CD4-positive, CD25-positive, alpha-beta regulatory T cell (primary cell): Measurements from ENCODE around the gene PTPRG. TPM values are rescaled to one million over a fixed set of nuclear protein-coding genes. Genes with fewer than 3 reads are reported as not detected.

ENCODE experiments used
- ATAC-seq, 2 donors: fragments of 150-1000 bp; cut with Tn5 transposase; one replicate each; pipeline ENCODE4 v1.10.0; 2021; ENCODE audit warnings: low read depth in 2 of 2, moderate number of reproducible peaks in 2 of 2, moderate library complexity in 1 of 2
- DNase-seq, 3 donors: peaks; one replicate each; pipeline versions ENCODE4 v3.0.0 to v3.0.0-alpha.2; 2012 to 2022; ENCODE audit warnings: mixed read lengths in 1 of 3
- H3K27ac ChIP-seq: one replicate; pipeline ENCODE4 v1.7.0; 2013; ENCODE audit warnings: mild to moderate bottlenecking, low read length; ENCODE audit not compliant: insufficient read depth, poor library complexity, severe bottlenecking
- H3K27me3 ChIP-seq: one replicate; pipeline ENCODE4 v1.7.0; 2013; ENCODE audit warnings: low read length; ENCODE audit not compliant: control insufficient read depth, insufficient read depth
- H3K36me3 ChIP-seq: one replicate; pipeline ENCODE4 v1.7.0; 2013; ENCODE audit warnings: mild to moderate bottlenecking, low read length, moderate library complexity; ENCODE audit not compliant: control insufficient read depth, insufficient read depth
- H3K4me1 ChIP-seq: 2 replicates; pipeline ENCODE4 v1.7.0; 2013; ENCODE audit warnings: mild to moderate bottlenecking, low read length; ENCODE audit not compliant: insufficient read depth, control insufficient read depth, poor library complexity, severe bottlenecking
- H3K4me3 ChIP-seq: one replicate; pipeline ENCODE4 v1.7.0; 2013; ENCODE audit warnings: low read depth, mild to moderate bottlenecking, low read length, moderate library complexity
- H3K9me3 ChIP-seq, 2 experiments: 1 replicate in 1 of 2; 2 replicates in 1 of 2; pipeline ENCODE4 v1.7.0; 2013; ENCODE audit warnings: low read length in 2 of 2, mild to moderate bottlenecking in 1 of 2, moderate library complexity in 1 of 2; ENCODE audit not compliant: control insufficient read depth in 2 of 2
- H3K27ac Mint-ChIP-seq, 3 donors: one replicate each; pipeline ENCODE4 v1.8.0; 2020 to 2022; ENCODE audit warnings: mild to moderate bottlenecking in 3 of 3, mixed read lengths in 3 of 3, moderate library complexity in 2 of 3
- H3K27me3 Mint-ChIP-seq: one replicate; pipeline ENCODE4 v1.8.0; 2022; ENCODE audit warnings: mild to moderate bottlenecking, mixed read lengths
- H3K36me3 Mint-ChIP-seq: one replicate; pipeline ENCODE4 v1.8.0; 2020; ENCODE audit warnings: mixed read lengths
- H3K4me1 Mint-ChIP-seq, 4 donors: one replicate each; pipeline ENCODE4 v1.8.0; 2020 to 2022; ENCODE audit warnings: mixed read lengths in 4 of 4, mild to moderate bottlenecking in 1 of 4
- H3K4me3 Mint-ChIP-seq, 4 donors: one replicate each; pipeline ENCODE4 v1.8.0; 2020 to 2022; ENCODE audit warnings: mild to moderate bottlenecking in 4 of 4, mixed read lengths in 4 of 4, moderate library complexity in 3 of 4
- H3K9me3 Mint-ChIP-seq, 7 donors: one replicate each; pipeline ENCODE4 v1.8.0; 2020 to 2022; ENCODE audit warnings: mixed read lengths in 7 of 7, mild to moderate bottlenecking in 3 of 7, moderate library complexity in 2 of 7
- polyA plus RNA-seq, 4 donors: library from polyadenylated mRNA; unstranded; fragments of 300-500 nt; fragmentation: Illumina TruSeq; gene quantifications; one replicate each; pipeline ENCODE4 v1.2.3, GENCODE V29; 2021
- total RNA-seq: library from RNA; stranded (reverse); gene quantifications from one replicate; pipeline ENCODE4 v1.2.3, GENCODE V29; 2022

The PTPRG gene
- total and polyA plus RNA-seq, 5 donors from 2014 or later, result not detected

DNA sequence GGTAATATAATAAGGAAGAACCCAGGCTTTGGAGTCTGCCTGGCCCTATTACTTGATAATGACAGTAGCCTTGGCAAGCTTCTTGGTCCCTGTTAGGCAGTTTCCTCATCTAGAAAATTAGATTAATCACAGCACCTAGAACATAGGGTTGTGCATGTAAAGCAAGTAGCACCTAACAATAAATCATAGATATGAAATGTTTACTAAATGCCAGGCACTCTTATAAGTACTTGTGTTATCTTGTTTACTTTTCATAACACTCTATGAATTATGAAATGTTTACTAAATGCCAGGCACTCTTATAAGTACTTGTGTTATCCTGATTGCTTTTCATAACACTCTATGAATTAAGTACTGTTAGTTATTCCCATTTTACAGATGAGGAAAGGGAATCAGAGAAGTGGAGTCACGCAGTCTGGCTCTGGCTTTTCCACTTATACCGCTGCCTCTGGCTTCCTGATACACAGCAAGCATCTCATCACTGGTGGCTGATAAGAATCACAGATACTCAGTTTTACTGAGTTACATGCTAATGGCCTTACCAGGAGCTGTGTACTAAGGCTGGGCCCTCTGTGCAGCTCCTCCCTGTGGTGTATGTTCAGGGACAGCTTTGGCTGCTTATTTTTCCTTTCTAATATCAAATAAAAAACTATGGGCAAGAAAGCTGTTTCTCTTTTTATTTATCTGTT, 688.6 kb downstream of the PTPRG start:
- Mint-ChIP-seq H3K27ac (no peak overlapping the region), H3K4me3 (no peak overlapping the region), H3K27me3 (peaks cover 11% of the 10 kb centered on the region), H3K9me3 (peaks cover 0 to 3% (median 0%) of the 10 kb centered on the region in 7 donors), H3K4me1 (no peaks in the 10 kb centered on the region), H3K36me3 (no peaks in the 10 kb centered on the region)
- Histone ChIP-seq H3K27ac (no peak overlapping the region), H3K36me3 (no peaks in the 10 kb centered on the region), H3K4me1 (no peaks in the 10 kb centered on the region), H3K27me3 (no peaks in the 10 kb centered on the region), H3K9me3 (no peaks in the 10 kb centered on the region), H3K4me3 (no peak overlapping the region)
- ATAC-seq, result no peak
- no peak for DNase-seq

GRCh38 chr3:62252438-62253157, 691.2 kb downstream of the PTPRG start:
- no peak overlapping the region for H3K27ac ChIP-seq

DNA sequence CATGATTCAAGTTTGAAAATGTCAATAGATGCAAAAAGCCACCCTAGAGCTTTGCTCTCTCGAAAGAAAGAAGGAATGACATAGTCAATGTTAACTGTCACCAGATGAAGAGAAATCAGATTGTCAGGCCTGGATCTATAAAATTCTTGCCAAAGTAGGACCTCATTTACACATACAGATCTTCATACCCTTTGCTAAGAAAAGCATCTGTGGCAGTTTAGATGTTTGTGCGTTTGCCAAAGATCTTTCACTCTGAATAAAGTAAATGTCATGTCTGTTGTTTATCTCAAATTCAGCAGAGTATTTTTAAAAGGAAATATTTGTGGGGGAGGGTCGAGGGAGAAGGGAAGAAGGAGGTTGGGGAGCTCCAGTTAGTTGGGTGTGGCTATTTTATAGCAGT, 692.6 kb downstream of the PTPRG start:
- no peak overlapping the region for H3K4me3 Mint-ChIP-seq
- H3K27ac Mint-ChIP-seq, result no peak overlapping the region
- Histone ChIP-seq H3K4me3 (no peak overlapping the region), H3K9me3 (no peaks in the 10 kb centered on the region), H3K27ac (no peak overlapping the region), H3K36me3 (no peaks in the 10 kb centered on the region), H3K4me1 (no peaks in the 10 kb centered on the region), H3K27me3 (no peaks in the 10 kb centered on the region)
- ATAC-seq (no peak), DNase-seq (no peak)
- peaks cover 2% of the 10 kb centered on the region for H3K27me3 Mint-ChIP-seq
- no peaks in the 10 kb centered on the region for H3K36me3 Mint-ChIP-seq
- peaks cover 0 to 4% (median 0%) of the 10 kb centered on the region in 7 donors for H3K9me3 Mint-ChIP-seq
- no peaks in the 10 kb centered on the region for H3K4me1 Mint-ChIP-seq

More at GRCh38 chr3:62252438-62253157, 691.2 kb downstream of the PTPRG start:
- DNase-seq, result no peak
- H3K27ac Mint-ChIP-seq, result no peak overlapping the region
- no peak overlapping the region for H3K4me3 Mint-ChIP-seq
- no peaks in the 10 kb centered on the region for H3K4me1 ChIP-seq
- no peak for ATAC-seq
- no peaks in the 10 kb centered on the region for H3K9me3 ChIP-seq
- H3K9me3 Mint-ChIP-seq, result peaks cover 0 to 3% (median 0%) of the 10 kb centered on the region in 7 donors
- no peaks in the 10 kb centered on the region for H3K36me3 Mint-ChIP-seq
- H3K4me1 Mint-ChIP-seq, result no peaks in the 10 kb centered on the region
- H3K4me3 ChIP-seq, result no peak overlapping the region
- no peaks in the 10 kb centered on the region for H3K36me3 ChIP-seq
- peaks cover 4% of the 10 kb centered on the region for H3K27me3 Mint-ChIP-seq
- H3K27me3 ChIP-seq, result no peaks in the 10 kb centered on the region

GRCh38 chr3:62255758-62256157, 694.4 kb downstream of the PTPRG start:
- H3K4me3 Mint-ChIP-seq, result no peak overlapping the region
- no peaks in the 10 kb centered on the region for H3K4me1 Mint-ChIP-seq
- H3K27me3 ChIP-seq, result no peaks in the 10 kb centered on the region
- H3K9me3 ChIP-seq, result no peaks in the 10 kb centered on the region
- H3K27me3 Mint-ChIP-seq, result no peaks in the 10 kb centered on the region
- H3K4me3 ChIP-seq, result no peak overlapping the region
- no peak overlapping the region for H3K27ac Mint-ChIP-seq
- no peaks in the 10 kb centered on the region for H3K36me3 Mint-ChIP-seq
- H3K36me3 ChIP-seq, result no peaks in the 10 kb centered on the region
- no peak overlapping the region for H3K27ac ChIP-seq
- peaks cover 0 to 3% (median 0%) of the 10 kb centered on the region in 7 donors for H3K9me3 Mint-ChIP-seq
- H3K4me1 ChIP-seq, result no peaks in the 10 kb centered on the region
- DNase-seq (no peak), ATAC-seq (no peak)

- H3K36me3 Mint-ChIP-seq, result no peaks in the 10 kb centered on the region
- no peak for ATAC-seq
- H3K27me3 ChIP-seq, result no peaks in the 10 kb centered on the region
- H3K4me3 ChIP-seq, result no peak overlapping the region
- no peaks in the 10 kb centered on the region for H3K9me3 ChIP-seq
- H3K27ac ChIP-seq, result no peak overlapping the region
- H3K27ac Mint-ChIP-seq, result no peak overlapping the region
- H3K9me3 Mint-ChIP-seq, result peaks cover 0 to 4% (median 0%) of the 10 kb centered on the region in 7 donors
- H3K36me3 ChIP-seq, result no peaks in the 10 kb centered on the region
- H3K4me1 ChIP-seq, result no peaks in the 10 kb centered on the region
- H3K4me1 Mint-ChIP-seq, result no peaks in the 10 kb centered on the region
- no peak for DNase-seq
- H3K4me3 Mint-ChIP-seq, result no peak overlapping the region
- no peaks in the 10 kb centered on the region for H3K27me3 Mint-ChIP-seq
Measured at GRCh38 chr3:62259924-62260323, 698.6 kb downstream of the PTPRG start.

DNA sequence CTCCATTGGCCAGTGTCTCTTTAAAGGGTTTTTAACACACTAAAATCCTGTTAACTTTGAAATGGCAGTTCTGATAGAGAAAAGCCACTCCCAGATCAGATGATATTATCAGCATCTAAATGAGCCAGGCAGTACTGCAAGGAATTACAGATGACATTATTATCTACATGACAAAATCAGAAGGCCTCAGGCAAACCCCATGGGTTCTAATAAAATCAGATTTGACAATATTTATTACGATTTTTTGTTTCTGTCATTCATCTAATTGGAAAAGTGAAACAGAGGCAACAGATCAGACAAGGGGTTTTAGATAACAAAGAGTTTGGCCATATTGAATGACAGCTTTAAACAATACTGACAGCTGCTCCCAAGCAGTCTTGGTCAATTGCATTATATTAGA, 699.3 kb downstream of the PTPRG start:
- Mint-ChIP-seq H3K27me3 (no peaks in the 10 kb centered on the region), H3K9me3 (peaks cover 0 to 4% (median 0%) of the 10 kb centered on the region in 7 donors), H3K36me3 (no peaks in the 10 kb centered on the region), H3K27ac (no peak overlapping the region), H3K4me3 (no peak overlapping the region), H3K4me1 (no peaks in the 10 kb centered on the region)
- ATAC-seq (no peak), DNase-seq (no peak)
- H3K9me3 ChIP-seq, result no peaks in the 10 kb centered on the region
- H3K36me3 ChIP-seq, result no peaks in the 10 kb centered on the region
- no peak overlapping the region for H3K27ac ChIP-seq
- H3K4me1 ChIP-seq, result no peaks in the 10 kb centered on the region
- H3K27me3 ChIP-seq, result no peaks in the 10 kb centered on the region
- H3K4me3 ChIP-seq, result no peak overlapping the region

- Mint-ChIP-seq H3K27ac (no peak overlapping the region), H3K4me3 (no peak overlapping the region), H3K27me3 (no peaks in the 10 kb centered on the region), H3K9me3 (peaks cover 0 to 4% (median 0%) of the 10 kb centered on the region in 7 donors), H3K4me1 (no peaks in the 10 kb centered on the region), H3K36me3 (no peaks in the 10 kb centered on the region)
- Histone ChIP-seq H3K4me3 (no peak overlapping the region), H3K4me1 (no peaks in the 10 kb centered on the region), H3K27me3 (no peaks in the 10 kb centered on the region), H3K27ac (no peak overlapping the region), H3K9me3 (no peaks in the 10 kb centered on the region), H3K36me3 (no peaks in the 10 kb centered on the region)
- ATAC-seq (no peak), DNase-seq (no peak)
Measured at GRCh38 chr3:62261121-62261520, 699.8 kb downstream of the PTPRG start.

- Histone ChIP-seq H3K9me3 (no peaks in the 10 kb centered on the region), H3K4me3 (no peak overlapping the region), H3K27ac (no peak overlapping the region), H3K4me1 (no peaks in the 10 kb centered on the region), H3K27me3 (no peaks in the 10 kb centered on the region), H3K36me3 (no peaks in the 10 kb centered on the region)
- ATAC-seq, result no peak
- Mint-ChIP-seq H3K27ac (no peak overlapping the region), H3K27me3 (no peaks in the 10 kb centered on the region), H3K36me3 (no peaks in the 10 kb centered on the region), H3K9me3 (peaks cover 0 to 4% (median 0%) of the 10 kb centered on the region in 7 donors), H3K4me3 (no peak overlapping the region), H3K4me1 (no peaks in the 10 kb centered on the region)
- no peak for DNase-seq
Measured at GRCh38 chr3:62261736-62262135, 700.4 kb downstream of the PTPRG start.
